ENCODE results near the gene USP10.

Gene USP10

DNA sequence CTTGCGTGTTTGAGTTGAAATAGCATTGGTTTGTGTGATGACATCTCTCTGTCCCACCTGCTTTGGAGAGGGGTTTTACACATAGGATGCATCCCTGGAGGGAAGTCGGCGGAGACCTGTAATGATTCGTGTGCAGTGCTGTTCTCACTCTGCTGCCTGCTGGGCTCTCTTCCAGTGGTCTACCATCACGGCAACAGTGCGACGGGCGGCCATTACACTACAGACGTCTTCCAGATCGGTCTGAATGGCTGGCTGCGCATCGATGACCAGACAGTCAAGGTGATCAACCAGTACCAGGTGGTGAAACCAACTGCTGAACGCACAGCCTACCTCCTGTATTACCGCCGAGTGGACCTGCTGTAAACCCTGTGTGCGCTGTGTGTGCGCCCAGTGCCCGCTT, 78.9 kb downstream of the USP10 start:
- no peak for DNase-seq

DNA sequence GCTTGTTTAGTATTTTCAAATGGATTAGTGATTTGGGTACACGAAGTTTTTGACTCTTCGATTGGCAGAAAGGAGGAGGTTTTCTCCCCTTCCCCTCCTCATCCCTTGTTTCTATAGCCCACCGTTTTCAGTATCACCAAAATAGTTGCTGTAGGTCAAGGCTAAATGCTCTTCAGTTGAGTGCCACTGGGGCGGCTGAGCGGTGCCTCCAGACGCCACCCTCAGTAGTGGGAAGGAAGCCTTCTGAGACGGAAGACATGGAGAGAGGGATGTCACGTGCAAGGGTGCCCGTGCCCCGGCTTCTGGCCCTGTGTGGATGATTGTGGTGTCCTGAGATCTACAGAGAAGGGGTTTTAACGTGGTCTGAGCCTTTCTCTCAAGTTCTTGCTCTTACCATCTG, 80.3 kb downstream of the USP10 start:
- no peak for DNase-seq

- no peak for DNase-seq
Observed at GRCh38 chr16:84780544-84781376, 81.0 kb downstream of the USP10 start.

GRCh38 chr16:84782846-84783245, 83.0 kb downstream of the USP10 start:
- DNase-seq: no peak

DNA sequence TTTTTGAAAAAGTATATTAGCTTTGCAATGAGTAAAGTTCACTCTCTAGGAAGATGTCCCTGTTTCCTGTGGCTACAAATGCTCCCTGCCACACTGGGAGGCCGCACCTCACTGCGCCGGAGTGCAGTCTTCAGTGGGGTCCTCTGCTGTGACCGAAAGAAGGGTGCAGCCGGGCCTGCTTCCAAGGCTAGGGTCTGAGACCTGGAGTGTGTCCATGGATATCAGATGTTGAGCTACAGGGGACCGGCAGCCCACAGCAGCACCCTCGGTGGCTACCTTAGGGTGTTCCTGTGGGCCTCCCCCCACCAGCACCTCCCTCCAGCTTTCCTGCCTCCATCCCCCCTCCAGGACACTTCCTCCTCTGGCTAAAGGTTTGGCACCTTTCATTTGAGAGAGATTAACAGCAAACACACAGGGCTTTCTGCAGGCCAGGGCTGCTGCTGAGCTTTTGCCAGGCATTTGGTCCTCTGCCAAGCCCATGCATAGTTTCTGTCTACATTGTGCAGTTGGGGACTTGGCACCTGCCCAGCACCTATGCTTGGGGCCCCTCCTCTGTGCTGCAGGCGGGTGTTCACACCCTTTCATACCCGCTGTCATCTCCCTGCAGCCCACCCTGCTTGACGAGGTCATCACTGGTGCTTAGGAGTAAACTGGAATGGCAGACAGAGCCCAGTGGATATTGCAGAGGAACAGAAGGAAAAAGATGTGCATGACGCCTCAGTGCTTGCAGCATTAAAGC, 86.2 kb downstream of the USP10 start:
- peak; percentile 37 for DNase-seq

GRCh38 chr16:84786605-84787262, 86.9 kb downstream of the USP10 start:
- DNase-seq: no peak

DNA sequence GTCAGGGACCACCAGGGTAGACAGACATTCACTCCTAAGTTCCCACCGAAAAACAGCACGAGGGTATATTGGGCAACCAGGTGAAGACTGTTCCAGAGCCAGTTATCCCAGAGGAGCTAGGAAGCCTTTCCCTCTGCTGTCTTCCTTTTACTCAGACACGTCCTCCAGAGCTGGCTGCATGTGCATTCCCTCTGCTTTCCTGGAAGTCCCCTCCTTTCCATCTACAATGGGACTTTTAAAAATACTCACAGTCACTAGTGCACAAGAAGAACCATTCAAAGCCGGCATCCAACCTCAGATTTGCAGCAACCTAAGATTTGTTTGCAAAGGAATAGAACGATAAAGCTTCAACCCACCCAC, 87.4 kb downstream of the USP10 start:
- no peak for DNase-seq

- peak; percentile 71 for DNase-seq
Observed at GRCh38 chr16:84788920-84789391, 89.2 kb downstream of the USP10 start.

DNA sequence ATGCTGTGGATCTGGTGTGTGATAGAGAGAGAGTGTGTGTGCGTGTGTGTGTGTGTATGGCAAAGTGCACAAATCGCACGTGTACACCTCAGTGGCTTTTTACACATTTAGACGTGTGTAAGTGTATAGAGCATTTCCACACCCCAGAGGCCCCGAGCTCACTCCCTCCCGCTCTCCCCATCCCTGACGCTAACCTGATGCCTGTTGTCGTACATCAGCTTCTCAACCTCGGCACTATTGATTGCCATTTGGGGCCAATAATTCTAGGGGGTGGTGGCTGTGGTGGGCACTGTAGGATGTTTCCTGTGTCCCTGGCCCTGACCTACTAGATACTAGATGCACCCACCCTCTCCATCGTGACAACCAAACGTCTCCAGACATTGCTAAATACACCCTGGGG, 89.6 kb downstream of the USP10 start:
- no peak for DNase-seq

GRCh38 chr16:84790301-84790700, 90.5 kb downstream of the USP10 start:
- no peak for DNase-seq

- DNase-seq: no peak
Observed at GRCh38 chr16:84791088-84791487, 91.3 kb downstream of the USP10 start.

- no peak for DNase-seq
Observed at GRCh38 chr16:84791501-84791900, 91.7 kb downstream of the USP10 start.

DNA sequence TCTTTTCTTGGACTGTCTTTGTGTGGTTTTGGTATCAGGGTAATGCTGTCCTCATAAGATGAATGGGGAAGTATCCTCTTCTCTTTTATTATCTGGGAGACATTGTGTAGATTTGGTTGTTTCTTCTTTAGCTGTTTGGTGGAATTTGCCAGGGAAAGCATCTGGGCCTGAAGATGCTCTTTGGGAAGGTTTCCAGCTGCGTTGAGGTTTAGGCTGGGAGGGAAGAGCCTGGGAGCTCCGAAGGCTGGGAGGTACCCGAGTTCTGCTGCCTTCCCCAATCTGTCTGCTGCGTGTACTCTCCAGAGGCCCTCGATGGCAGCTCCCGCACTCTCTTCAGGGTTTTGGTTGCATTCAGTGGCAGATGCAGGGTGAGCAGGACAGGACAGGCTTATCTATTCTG, 94.4 kb downstream of the USP10 start:
- DNase-seq: no peak

DNA sequence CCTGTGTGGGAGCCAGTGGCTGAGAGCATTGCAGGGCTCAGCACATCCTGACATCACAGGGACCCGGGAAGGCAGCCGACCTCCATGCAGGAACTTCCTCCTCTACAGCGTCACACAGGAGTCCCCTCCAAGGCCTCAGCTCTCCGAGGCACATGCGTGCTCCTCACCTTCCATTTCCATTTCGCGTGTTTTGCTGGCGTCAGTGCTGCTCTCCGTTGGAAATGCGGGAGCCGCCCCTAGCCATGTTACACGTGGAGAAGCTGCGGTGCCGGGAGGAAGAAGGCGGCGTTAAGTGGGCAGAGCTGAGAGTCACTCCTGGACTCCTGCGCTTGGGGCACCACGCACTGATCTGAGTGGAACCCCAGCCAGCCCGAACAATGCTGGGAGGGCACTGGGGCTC, 94.8 kb downstream of the USP10 start:
- DNase-seq: no peak

DNA sequence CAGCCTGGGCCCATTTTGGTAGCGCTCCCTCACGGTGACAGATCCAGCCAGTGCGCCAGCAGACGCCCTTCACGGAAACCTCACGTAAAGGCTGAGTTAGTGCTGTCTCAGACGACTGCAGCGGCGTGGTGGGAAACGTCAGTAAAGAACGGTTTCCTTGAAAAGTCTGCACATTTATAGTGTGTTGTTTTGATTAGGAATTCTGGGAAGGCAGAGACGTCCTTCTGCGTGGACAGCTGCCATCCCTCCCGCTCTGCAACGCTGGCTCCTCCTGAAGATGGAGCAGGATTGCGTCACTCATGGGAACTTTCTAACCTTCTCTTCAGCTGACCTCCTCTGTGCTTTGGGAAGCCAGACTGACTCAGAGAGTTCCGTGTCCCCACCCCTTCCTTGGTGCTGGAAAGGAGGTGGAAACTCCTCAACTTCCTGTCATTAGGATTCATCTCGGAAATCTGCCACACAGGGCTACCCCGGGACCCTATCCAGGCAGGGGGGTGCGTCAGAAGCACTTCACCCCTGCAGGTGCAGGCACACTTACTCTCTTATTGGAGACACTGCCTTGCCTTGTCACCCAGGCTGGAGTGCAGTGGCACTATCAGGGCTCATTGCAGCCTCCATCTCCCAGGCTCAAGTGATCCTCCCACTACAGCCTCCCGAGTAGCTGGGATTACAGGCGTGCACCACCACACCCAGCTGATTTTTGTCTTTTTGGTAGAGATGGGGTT, 95.7 kb downstream of the USP10 start:
- DNase-seq: peak; percentile 95

- no peak for DNase-seq
Observed at GRCh38 chr16:84800158-84800978, 100.6 kb downstream of the USP10 start.

GRCh38 chr16:84803146-84803545, 103.3 kb downstream of the USP10 start:
- DNase-seq: no peak

DNA sequence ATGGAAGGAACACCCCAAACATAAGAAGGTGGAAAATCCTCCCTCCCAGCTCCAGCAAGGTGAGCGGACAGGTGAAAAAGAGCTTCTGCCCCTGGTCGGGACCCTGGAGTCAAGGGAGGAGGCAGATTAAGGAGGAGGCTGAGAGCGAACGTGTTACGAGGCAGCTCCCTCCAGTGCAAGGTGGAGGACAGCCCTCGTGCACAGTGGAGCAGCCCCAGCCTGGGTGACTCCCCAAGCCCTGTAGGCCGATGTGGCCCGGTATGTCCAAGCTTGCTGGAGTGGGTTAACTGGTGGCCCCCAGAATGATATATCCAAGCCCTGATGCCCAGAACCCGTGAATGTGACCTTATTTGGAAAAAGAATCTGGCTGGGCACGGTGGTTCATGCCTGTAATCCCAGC, 104.5 kb downstream of the USP10 start:
- no peak for DNase-seq

DNA sequence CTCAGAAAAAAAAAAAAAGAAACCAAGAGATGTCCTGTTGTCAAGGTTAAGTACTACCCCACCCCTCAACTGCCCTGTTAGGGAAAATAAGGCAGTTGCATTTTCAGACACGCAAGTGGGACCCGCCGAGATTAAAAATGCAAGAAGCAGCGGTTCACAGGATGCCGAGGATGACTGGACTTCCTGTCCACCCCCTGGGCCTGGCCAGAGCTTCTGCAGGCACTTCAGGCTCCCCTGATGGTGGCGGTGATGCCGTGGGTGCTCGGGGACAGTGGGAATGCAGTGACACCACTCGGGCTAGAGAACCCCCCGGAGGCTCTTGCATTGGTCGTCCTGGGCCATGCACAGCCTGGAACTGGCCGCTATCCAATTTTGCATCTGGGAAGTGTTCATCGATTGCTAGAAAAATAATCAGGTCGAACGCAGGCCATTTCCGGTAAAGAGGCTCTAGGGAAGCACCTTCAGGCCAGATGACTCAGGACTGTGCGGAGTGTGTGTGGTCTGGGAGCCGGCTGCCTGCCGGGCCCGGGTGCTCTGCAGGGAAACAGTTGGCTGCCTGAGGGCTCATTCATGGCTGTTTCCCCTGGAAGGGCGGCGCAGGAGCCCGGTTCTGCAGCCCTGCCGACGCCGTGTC, 106.6 kb downstream of the USP10 start:
- DNase-seq: peak; percentile 97

DNA sequence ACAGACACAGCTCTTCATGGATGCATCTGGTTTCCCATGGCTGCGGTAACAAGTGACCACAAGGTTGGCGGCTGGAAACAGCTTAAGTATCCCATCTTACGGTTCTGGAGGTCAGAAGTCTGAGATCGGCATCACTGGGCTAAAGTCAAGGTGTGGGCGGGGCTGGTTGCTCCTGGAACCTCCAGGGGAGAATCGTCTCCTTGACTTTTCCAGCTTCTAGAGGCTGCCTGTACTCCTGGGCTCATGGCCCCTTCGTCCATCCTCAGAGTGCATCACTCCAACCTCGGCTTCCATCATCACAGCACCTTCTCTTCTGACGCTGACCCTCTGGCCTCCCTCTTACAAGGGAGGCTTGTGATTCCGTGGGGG, 107.1 kb downstream of the USP10 start:
- DNase-seq: no peak

DNA sequence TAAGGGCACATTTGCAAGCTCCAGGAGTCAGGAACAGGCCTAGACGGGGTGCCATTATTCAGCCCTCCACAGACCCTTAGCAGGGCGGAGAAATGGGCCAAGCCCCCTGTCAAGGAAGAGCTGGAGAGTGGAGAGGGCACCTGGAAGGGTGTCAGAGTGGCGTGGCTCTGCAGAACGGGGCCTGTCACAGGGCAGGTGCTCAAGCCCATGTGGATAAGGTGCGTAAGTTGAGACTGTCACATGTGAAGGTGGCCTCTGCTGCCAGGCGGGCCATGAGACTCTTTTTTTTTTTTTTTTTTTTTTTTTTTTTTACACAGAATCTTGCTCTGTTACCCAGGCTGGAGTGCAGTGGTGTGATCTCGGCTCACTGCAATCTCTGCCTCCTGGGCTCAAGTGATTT, 108.0 kb downstream of the USP10 start:
- DNase-seq: no peak

DNA sequence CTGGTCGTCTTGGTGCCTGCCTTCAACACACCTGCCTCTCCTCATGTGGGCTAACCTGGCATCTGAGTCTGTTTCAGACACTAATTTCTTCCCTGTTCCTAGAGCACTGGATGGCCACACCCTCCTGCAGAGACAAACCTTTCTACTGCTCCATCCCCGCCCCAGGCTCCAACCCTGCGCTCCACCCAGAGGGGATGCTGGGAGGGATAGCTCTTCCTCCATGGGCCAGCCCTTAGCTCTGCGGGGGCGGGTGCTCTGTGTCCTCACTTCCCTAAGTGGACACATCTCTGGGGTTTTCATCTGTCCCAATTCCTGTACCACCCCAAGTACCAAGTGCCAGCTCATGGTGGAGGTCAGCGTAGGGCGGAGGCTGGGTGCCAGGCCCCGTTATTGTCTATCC, 109.0 kb downstream of the USP10 start:
- DNase-seq: no peak

All from EL (cell line).